H9 (cell line): ENCODE results near the gene TMEM38A. TPM values are rescaled to one million over a fixed set of nuclear protein-coding genes. Genes with fewer than 3 reads are reported as not detected.
A peak's percentile ranks its signal among the peaks of the same experiment; 100 is the strongest.

Experiments
- DNase-seq: peaks from one replicate; pipeline ENCODE4 v3.0.0-alpha.2; 2017
- H2AFZ ChIP-seq: one replicate; pipeline ENCODE4 v1.6.1; 2013; ENCODE audit warnings: mild to moderate bottlenecking, low read length, control low read depth, moderate library complexity
- H2AK5ac ChIP-seq: 2 replicates; pipeline ENCODE4 v1.6.1; 2013; ENCODE audit warnings: low read length, control low read depth, mixed read lengths; ENCODE audit not compliant: insufficient read length
- H2BK120ac ChIP-seq: one replicate; pipeline ENCODE4 v1.6.1; 2013; ENCODE audit warnings: low read depth, mild to moderate bottlenecking, low read length, control low read depth, inconsistent platforms; ENCODE audit not compliant: poor library complexity, severe bottlenecking
- H2BK12ac ChIP-seq: 2 replicates; pipeline ENCODE4 v1.6.1; 2013; ENCODE audit warnings: low read length, control low read depth, mixed read lengths, low read depth; ENCODE audit not compliant: insufficient read length
- H2BK15ac ChIP-seq: 2 replicates; pipeline ENCODE4 v1.6.1; 2013; ENCODE audit warnings: low read depth, low read length, control low read depth
- H2BK20ac ChIP-seq: one replicate; pipeline ENCODE4 v1.6.1; 2013; ENCODE audit warnings: low read depth, mild to moderate bottlenecking, low read length, control low read depth, inconsistent platforms; ENCODE audit not compliant: poor library complexity, severe bottlenecking
- H2BK5ac ChIP-seq: 2 replicates; pipeline ENCODE4 v1.6.1; 2013; ENCODE audit warnings: low read length, control low read depth, mixed read lengths; ENCODE audit not compliant: insufficient read length
- H3K14ac ChIP-seq: 2 replicates; pipeline ENCODE4 v1.6.1; 2013; ENCODE audit warnings: low read length, control low read depth; ENCODE audit not compliant: insufficient read depth
- H3K18ac ChIP-seq: 2 replicates; pipeline ENCODE4 v1.6.1; 2013; ENCODE audit warnings: low read depth, mild to moderate bottlenecking, mixed read lengths, low read length, control low read depth; ENCODE audit not compliant: insufficient read length
- H3K23ac ChIP-seq: 2 replicates; pipeline ENCODE4 v1.6.1; 2013; ENCODE audit warnings: low read length, control low read depth, mixed read lengths, low read depth; ENCODE audit not compliant: insufficient read length
- H3K23me2 ChIP-seq: 2 replicates; pipeline ENCODE4 v1.6.1; 2013; ENCODE audit warnings: low read depth, mild to moderate bottlenecking, mixed read lengths, low read length, control low read depth; ENCODE audit not compliant: insufficient read length, poor library complexity, severe bottlenecking
- H3K27ac ChIP-seq: 2 replicates; pipeline ENCODE4 v1.5.1; 2013; ENCODE audit warnings: low read length, control low read depth, mixed read lengths, low read depth; ENCODE audit not compliant: insufficient read length
- H3K27me3 ChIP-seq: 2 replicates; pipeline ENCODE4 v1.6.1; 2013; ENCODE audit warnings: low read length, control low read depth, inconsistent platforms; ENCODE audit not compliant: insufficient read depth
- H3K4ac ChIP-seq: 2 replicates; pipeline ENCODE4 v1.6.1; 2013; ENCODE audit warnings: low read depth, mild to moderate bottlenecking, control low read depth, inconsistent platforms, low read length, moderate library complexity
- H3K4me1 ChIP-seq: 2 replicates; pipeline ENCODE4 v1.6.1; 2013; ENCODE audit warnings: low read length, control low read depth, inconsistent platforms; ENCODE audit not compliant: insufficient read depth
- H3K4me2 ChIP-seq: 2 replicates; pipeline ENCODE4 v1.6.1; 2013; ENCODE audit warnings: low read length, control low read depth, mixed read lengths; ENCODE audit not compliant: insufficient read length, insufficient read depth
- H3K56ac ChIP-seq: 2 replicates; pipeline ENCODE4 v1.6.1; 2013; ENCODE audit warnings: low read depth, mild to moderate bottlenecking, mixed read lengths, low read length, control low read depth; ENCODE audit not compliant: insufficient read length
- H3K79me1 ChIP-seq: 2 replicates; pipeline ENCODE4 v1.6.1; 2013; ENCODE audit warnings: low read depth, mild to moderate bottlenecking, moderate library complexity, low read length, control low read depth, inconsistent platforms; ENCODE audit not compliant: insufficient read depth, poor library complexity, severe bottlenecking
- H3K79me2 ChIP-seq: 2 replicates; pipeline ENCODE4 v1.6.1; 2013; ENCODE audit warnings: low read length, control low read depth, inconsistent platforms; ENCODE audit not compliant: insufficient read depth
- H3K9ac ChIP-seq: 2 replicates; pipeline ENCODE4 v1.6.1; 2013; ENCODE audit warnings: low read length, control low read depth, mixed read lengths; ENCODE audit not compliant: insufficient read length; ENCODE audit errors: extremely low read depth
- H3K9me3 ChIP-seq: one replicate; pipeline ENCODE4 v1.6.1; 2013; ENCODE audit warnings: low read depth, low read length, inconsistent platforms; ENCODE audit not compliant: control insufficient read depth
- H3T11ph ChIP-seq: one replicate; pipeline ENCODE4 v1.6.1; 2013; ENCODE audit warnings: mild to moderate bottlenecking, low read length, control low read depth, inconsistent platforms
- H4K20me1 ChIP-seq: one replicate; pipeline ENCODE4 v1.6.1; 2013; ENCODE audit not compliant: control insufficient read depth, insufficient read length, insufficient read depth
- H4K5ac ChIP-seq: 2 replicates; pipeline ENCODE4 v1.6.1; 2013; ENCODE audit warnings: low read depth, mild to moderate bottlenecking, mixed read lengths, low read length, control low read depth; ENCODE audit not compliant: insufficient read length
- H4K8ac ChIP-seq: replicated peaks from 2 replicates; pipeline ENCODE4 v1.6.1; 2013; ENCODE audit warnings: low read length, control low read depth, mixed read lengths, low read depth; ENCODE audit not compliant: insufficient read length
- H4K91ac ChIP-seq: 2 replicates; pipeline ENCODE4 v1.6.1; 2013; ENCODE audit warnings: low read depth, mild to moderate bottlenecking, moderate library complexity, mixed read lengths, low read length, control low read depth; ENCODE audit not compliant: insufficient read length
- H3K27ac Mint-ChIP-seq, 3 experiments: 2 replicates in 2 of 3; 3 replicates in 1 of 3; pipeline ENCODE4 v1.8.0; 2020 to 2021; ENCODE audit warnings: mixed read lengths in 3 of 3, mild to moderate bottlenecking in 1 of 3, moderate library complexity in 1 of 3
- H3K27me3 Mint-ChIP-seq: 2 replicates; pipeline ENCODE4 v1.8.0; 2021; ENCODE audit warnings: low read depth, mild to moderate bottlenecking, moderate library complexity, mixed read lengths
- H3K36me3 Mint-ChIP-seq, 3 experiments: 2 replicates in 2 of 3; 3 replicates in 1 of 3; pipeline ENCODE4 v1.8.0; 2020 to 2021; ENCODE audit warnings: low read depth in 3 of 3, mixed read lengths in 3 of 3; ENCODE audit not compliant: insufficient read depth in 1 of 3
- H3K4me1 Mint-ChIP-seq, 2 experiments: 2 replicates each; pipeline ENCODE4 v1.8.0; 2020; ENCODE audit warnings: mixed read lengths in 2 of 2
- H3K4me3 Mint-ChIP-seq, 2 experiments: 2 replicates in 1 of 2; 3 replicates in 1 of 2; pipeline ENCODE4 v1.8.0; 2020 to 2021; ENCODE audit warnings: mild to moderate bottlenecking in 2 of 2, mixed read lengths in 2 of 2, moderate library complexity in 1 of 2
- H3K9me3 Mint-ChIP-seq, 2 experiments: 2 replicates in 1 of 2; 3 replicates in 1 of 2; pipeline ENCODE4 v1.8.0; 2020; ENCODE audit warnings: mild to moderate bottlenecking in 2 of 2, mixed read lengths in 2 of 2, moderate library complexity in 1 of 2
- WGBS: extraction: QIAGEN DNeasy Blood & Tissue Kit; methylation state at CpG from one replicate; pipeline ENCODE4 v1.1.7; 2013; ENCODE audit warnings: missing lambda C conversion rate, low lambda C conversion rate, mixed read lengths; ENCODE audit not compliant: insufficient read length; ENCODE audit errors: extremely low coverage; 5-methylcytosine and 5-hydroxymethylcytosine counted together
- total RNA-seq: library from RNA; stranded (reverse); gene quantifications from 2 replicates; pipeline ENCODE4 v1.2.1, GENCODE V29; 2021
- TF ChIP-seq, protein P1 (sequence below): fragments of 200-600 bp; sonication (generic); conservative IDR thresholded peaks from 3 replicates; pipeline ENCODE4 v1.8.0; 2021; ENCODE audit warnings: antibody characterized with exemption, mild to moderate bottlenecking

Gene TMEM38A
- total RNA-seq, 1 experiment from 2014 or later: 7.4 TPM

DNA sequence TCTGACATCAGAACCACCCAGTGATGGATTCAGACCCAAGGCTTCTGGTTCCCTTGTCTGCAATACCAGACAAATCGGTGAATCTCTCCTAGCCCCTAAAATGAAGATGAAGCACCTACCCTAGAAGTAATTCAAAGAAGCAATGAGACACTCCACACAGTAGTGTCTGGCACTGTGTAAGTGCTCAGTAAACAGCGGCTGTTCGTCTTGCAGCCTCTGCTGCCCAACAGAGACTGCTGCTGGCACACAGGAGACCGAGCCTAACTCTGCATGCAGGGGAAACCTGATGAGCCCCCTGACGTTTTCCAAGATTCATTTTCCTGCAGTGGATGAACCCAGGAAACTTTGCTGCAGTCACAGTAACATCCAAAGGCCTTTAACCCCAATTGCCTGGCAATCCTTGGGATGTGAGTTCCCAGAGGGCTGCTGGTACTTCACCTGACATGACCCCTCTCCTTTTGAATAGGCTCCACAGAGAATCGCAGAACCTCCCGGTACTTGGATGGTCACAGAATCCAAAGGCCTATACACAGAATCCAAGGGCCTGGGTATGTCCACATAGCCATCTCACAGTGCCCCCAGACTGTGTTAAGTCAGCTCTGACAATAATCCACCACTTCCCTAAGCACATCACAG, 39.7 kb upstream of the TMEM38A start:
- Histone ChIP-seq H3K4me1 (peaks cover 3% of the 10 kb centered on the region; the same call in 1 of the 2 replicates), H2BK15ac (no peak overlapping the region), H3K4me2 (no peak overlapping the region), H3K27me3 (no peaks in the 10 kb centered on the region), H2BK12ac (no peak overlapping the region), H3K9ac (no peak overlapping the region), H4K8ac (no peak overlapping the region), H2BK5ac (no peak overlapping the region), H3K79me1 (peaks cover 15% of the 10 kb centered on the region), H2AFZ (no peak overlapping the region), H3K4ac (no peak overlapping the region), H3K27ac (no peak overlapping the region), H4K5ac (no peak overlapping the region), H3K14ac (no peak overlapping the region), H3K56ac (no peak overlapping the region), H3K23me2 (no peaks in the 10 kb centered on the region), H3K18ac (no peak overlapping the region), H2AK5ac (no peak overlapping the region), H2BK20ac (no peak overlapping the region), H2BK120ac (no peak overlapping the region), H4K91ac (no peak overlapping the region), H3K23ac (no peak overlapping the region), H3K79me2 (peaks cover 70% of the 10 kb centered on the region; the same call in 1 of the 2 replicates), H4K20me1 (no peaks in the 10 kb centered on the region), H3T11ph (no peak overlapping the region), H3K9me3 (no peaks in the 10 kb centered on the region)
- Mint-ChIP-seq H3K9me3 (no peaks in the 10 kb centered on the region), H3K27me3 (no peaks in the 10 kb centered on the region), H3K27ac (peak overlapping the region; percentile 23 to 89 (median 36); a peak in 3 of 7 replicates), H3K4me3 (no peak overlapping the region), H3K4me1 (peaks cover 28 to 46% of the 10 kb centered on the region in 2 experiments), H3K36me3 (peaks cover under 1 to 16% (median 6%) of the 10 kb centered on the region in 3 experiments; a peak in 4 of 7 replicates)
- no peak for DNase-seq
- TF ChIP-seq, protein P1, sequence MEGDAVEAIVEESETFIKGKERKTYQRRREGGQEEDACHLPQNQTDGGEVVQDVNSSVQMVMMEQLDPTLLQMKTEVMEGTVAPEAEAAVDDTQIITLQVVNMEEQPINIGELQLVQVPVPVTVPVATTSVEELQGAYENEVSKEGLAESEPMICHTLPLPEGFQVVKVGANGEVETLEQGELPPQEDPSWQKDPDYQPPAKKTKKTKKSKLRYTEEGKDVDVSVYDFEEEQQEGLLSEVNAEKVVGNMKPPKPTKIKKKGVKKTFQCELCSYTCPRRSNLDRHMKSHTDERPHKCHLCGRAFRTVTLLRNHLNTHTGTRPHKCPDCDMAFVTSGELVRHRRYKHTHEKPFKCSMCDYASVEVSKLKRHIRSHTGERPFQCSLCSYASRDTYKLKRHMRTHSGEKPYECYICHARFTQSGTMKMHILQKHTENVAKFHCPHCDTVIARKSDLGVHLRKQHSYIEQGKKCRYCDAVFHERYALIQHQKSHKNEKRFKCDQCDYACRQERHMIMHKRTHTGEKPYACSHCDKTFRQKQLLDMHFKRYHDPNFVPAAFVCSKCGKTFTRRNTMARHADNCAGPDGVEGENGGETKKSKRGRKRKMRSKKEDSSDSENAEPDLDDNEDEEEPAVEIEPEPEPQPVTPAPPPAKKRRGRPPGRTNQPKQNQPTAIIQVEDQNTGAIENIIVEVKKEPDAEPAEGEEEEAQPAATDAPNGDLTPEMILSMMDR: no peak
- no CpG with 5 or more reads among the region's 7 CpGs for WGBS
